ENCODE measurements around the gene U2SURP. TPM values are rescaled to one million over a fixed set of nuclear protein-coding genes. Genes with fewer than 3 reads are reported as not detected.
"Not testable (repeated sequence)": the region's sequence is repeated elsewhere in the genome, so short reads cannot be mapped to it uniquely, and the experiment has no call there.

The U2SURP gene
- total RNA-seq, 6 experiments from 2014 or later: 19.1 to 34.5 (median 26.9) TPM

GRCh38 chr3:143067201-143067600 is 65.8 kb downstream of the U2SURP start:
- H3K4me1 ChIP-seq: peaks cover 0 to 8% (median 0%) of the 10 kb centered on the region in 4 donors
- intact Hi-C loops (cut with DNase I): no loop called here
- no peak overlapping the region for H3K4me3 ChIP-seq
- ATAC-seq: no peak
- DNase-seq: no peak
- TF ChIP-seq CTCF (IDR thresholded peaks at IDR 0.05) (no peak), POLR2A (IDR thresholded peaks at IDR 0.05) (no peak)
- no peaks in the 10 kb centered on the region for H3K27me3 ChIP-seq
- no peak overlapping the region for H3K27ac ChIP-seq
- no peaks in the 10 kb centered on the region for H3K9me3 ChIP-seq
- H3K36me3 ChIP-seq: no peaks in the 10 kb centered on the region
- 79% methylated on average over 2 of the region's 3 CpGs for WGBS (ENCODE audit: insufficient coverage, low coverage, low lambda C conversion rate, missing lambda C conversion rate)

GRCh38 chr3:143068059-143068458 is 66.7 kb downstream of the U2SURP start:
- intact Hi-C loops (cut with DNase I): no loop called here
- 72% methylated on average over 5 of the region's 5 CpGs for WGBS (ENCODE audit: insufficient coverage, low coverage, low lambda C conversion rate, missing lambda C conversion rate)
- TF ChIP-seq POLR2A (IDR thresholded peaks at IDR 0.05) (no peak), CTCF (IDR thresholded peaks at IDR 0.05) (no peak)
- Histone ChIP-seq H3K4me1 (peaks cover 0 to 8% (median 0%) of the 10 kb centered on the region in 4 donors), H3K36me3 (no peaks in the 10 kb centered on the region), H3K4me3 (no peak overlapping the region), H3K9me3 (no peaks in the 10 kb centered on the region), H3K27ac (no peak overlapping the region), H3K27me3 (no peaks in the 10 kb centered on the region)
- DNase-seq (no peak), ATAC-seq (no peak)

- intact Hi-C loops (cut with DNase I): no loop called here
- H3K27ac ChIP-seq: no peak overlapping the region
- H3K27me3 ChIP-seq: no peaks in the 10 kb centered on the region
- H3K4me3 ChIP-seq: no peak overlapping the region
- no peaks in the 10 kb centered on the region for H3K36me3 ChIP-seq
- 89% methylated on average over 3 of the region's 3 CpGs for WGBS (ENCODE audit: insufficient coverage, low coverage, low lambda C conversion rate, missing lambda C conversion rate)
- H3K9me3 ChIP-seq: no peaks in the 10 kb centered on the region
- no peak for TF ChIP-seq POLR2A (IDR thresholded peaks at IDR 0.05)
- DNase-seq (no peak), ATAC-seq (peak in 3 of 4 donors; percentile 13 to 55 (median 32))
- no peaks in the 10 kb centered on the region for H3K4me1 ChIP-seq
Measured at GRCh38 chr3:143070977-143071551, 69.7 kb downstream of the U2SURP start.

- Histone ChIP-seq H3K27ac (no peak overlapping the region), H3K4me1 (no peaks in the 10 kb centered on the region), H3K36me3 (no peaks in the 10 kb centered on the region), H3K27me3 (no peaks in the 10 kb centered on the region), H3K9me3 (no peaks in the 10 kb centered on the region), H3K4me3 (no peak overlapping the region)
- TF ChIP-seq POLR2A (IDR thresholded peaks at IDR 0.05): no peak
- no peak for TF ChIP-seq CTCF (IDR thresholded peaks at IDR 0.05)
- no peak for ATAC-seq
- DNase-seq: no peak
- intact Hi-C loops (cut with DNase I): no loop called here
- 88% methylated on average over 6 of the region's 6 CpGs for WGBS (ENCODE audit: insufficient coverage, low coverage, low lambda C conversion rate, missing lambda C conversion rate)
Measured at GRCh38 chr3:143071776-143072175, 70.4 kb downstream of the U2SURP start.

- H3K9me3 ChIP-seq; H3K27ac ChIP-seq; H3K27me3 ChIP-seq; H3K4me3 ChIP-seq; H3K36me3 ChIP-seq; intact Hi-C loops (cut with DNase I); H3K4me1 ChIP-seq; DNase-seq; ATAC-seq: not testable (repeated sequence)
- WGBS (ENCODE audit: insufficient coverage, low coverage, low lambda C conversion rate, missing lambda C conversion rate): 92% methylated on average over 12 of the region's 12 CpGs
Measured at GRCh38 chr3:143072298-143073020, 71.1 kb downstream of the U2SURP start.

- intact Hi-C loops (cut with DNase I); H3K27me3 ChIP-seq; H3K27ac ChIP-seq; H3K4me3 ChIP-seq; H3K9me3 ChIP-seq; DNase-seq; H3K36me3 ChIP-seq; ATAC-seq; H3K4me1 ChIP-seq: not testable (repeated sequence)
- WGBS (ENCODE audit: insufficient coverage, low coverage, low lambda C conversion rate, missing lambda C conversion rate): 90% methylated on average over 15 of the region's 15 CpGs
Measured at GRCh38 chr3:143073541-143073940, 72.2 kb downstream of the U2SURP start.

GRCh38 chr3:143073983-143074382 is 72.6 kb downstream of the U2SURP start:
- H3K27ac ChIP-seq; H3K9me3 ChIP-seq; intact Hi-C loops (cut with DNase I); H3K4me1 ChIP-seq; H3K27me3 ChIP-seq; H3K4me3 ChIP-seq; ATAC-seq; H3K36me3 ChIP-seq; DNase-seq: not testable (repeated sequence)
- 83% methylated on average over 3 of the region's 5 CpGs for WGBS (ENCODE audit: insufficient coverage, low coverage, low lambda C conversion rate, missing lambda C conversion rate)

All from right lobe of liver (tissue), 6 donors.